Astrocyte of the cerebellum (primary cell): ENCODE measurements around the gene DLG2.

Experiments used
- DNase-seq: peaks from one replicate; pipeline ENCODE4 v3.0.0-alpha.2; 2011; ENCODE audit warnings: low read depth
- H3K4me3 ChIP-seq: 2 replicates; pipeline ENCODE4 v1.5.1; 2011; ENCODE audit warnings: mild to moderate bottlenecking, low read depth, low read length, moderate library complexity
- CTCF ChIP-seq: IDR thresholded peaks from 2 replicates; pipeline ENCODE4 v1.5.1; 2012; ENCODE audit warnings: low read length, low read depth, moderate library complexity, mild to moderate bottlenecking; ENCODE audit errors: missing control alignments
- in situ Hi-C: cut with HindIII; loops from 2 replicates; pipeline ENCODE4 v1.10.0; 2017; ENCODE audit warnings: low sequenced_read_pairs

Gene DLG2

GRCh38 chr11:85541683-85542082, 85.5 kb downstream of the DLG2 start:
- DNase-seq = no peak
- no peak for TF ChIP-seq CTCF
- in situ Hi-C loops = no loop called here
- no peak overlapping the region for H3K4me3 ChIP-seq

GRCh38 chr11:85540635-85541205, 86.4 kb downstream of the DLG2 start:
- TF ChIP-seq CTCF = peak; percentile 15

GRCh38 chr11:85540181-85540580, 87.0 kb downstream of the DLG2 start:
- DNase-seq = no peak
- in situ Hi-C loops = no loop called here
- no peak for TF ChIP-seq CTCF
- no peak overlapping the region for H3K4me3 ChIP-seq

More at GRCh38 chr11:85540635-85541205, 86.4 kb downstream of the DLG2 start:
- H3K4me3 ChIP-seq = no peak overlapping the region
- in situ Hi-C loops = no loop called here
- DNase-seq = no peak

GRCh38 chr11:85539740-85540139, 87.4 kb downstream of the DLG2 start:
- DNase-seq = no peak
- in situ Hi-C loops = no loop called here
- TF ChIP-seq CTCF = no peak
- H3K4me3 ChIP-seq = no peak overlapping the region

- no peak for DNase-seq
- no peak overlapping the region for H3K4me3 ChIP-seq
- in situ Hi-C loops = no loop called here
- no peak for TF ChIP-seq CTCF
Observed at GRCh38 chr11:85539029-85539689, 88.0 kb downstream of the DLG2 start.

GRCh38 chr11:85536438-85536837, 90.7 kb downstream of the DLG2 start:
- no peak for TF ChIP-seq CTCF
- DNase-seq = no peak
- in situ Hi-C loops = no loop called here
- no peak overlapping the region for H3K4me3 ChIP-seq
